ENCODE measurements around the gene HES2.
"Not testable (repeated sequence)": the region's sequence is repeated elsewhere in the genome, so short reads cannot be mapped to it uniquely, and the experiment has no call there.

The HES2 gene

DNA sequence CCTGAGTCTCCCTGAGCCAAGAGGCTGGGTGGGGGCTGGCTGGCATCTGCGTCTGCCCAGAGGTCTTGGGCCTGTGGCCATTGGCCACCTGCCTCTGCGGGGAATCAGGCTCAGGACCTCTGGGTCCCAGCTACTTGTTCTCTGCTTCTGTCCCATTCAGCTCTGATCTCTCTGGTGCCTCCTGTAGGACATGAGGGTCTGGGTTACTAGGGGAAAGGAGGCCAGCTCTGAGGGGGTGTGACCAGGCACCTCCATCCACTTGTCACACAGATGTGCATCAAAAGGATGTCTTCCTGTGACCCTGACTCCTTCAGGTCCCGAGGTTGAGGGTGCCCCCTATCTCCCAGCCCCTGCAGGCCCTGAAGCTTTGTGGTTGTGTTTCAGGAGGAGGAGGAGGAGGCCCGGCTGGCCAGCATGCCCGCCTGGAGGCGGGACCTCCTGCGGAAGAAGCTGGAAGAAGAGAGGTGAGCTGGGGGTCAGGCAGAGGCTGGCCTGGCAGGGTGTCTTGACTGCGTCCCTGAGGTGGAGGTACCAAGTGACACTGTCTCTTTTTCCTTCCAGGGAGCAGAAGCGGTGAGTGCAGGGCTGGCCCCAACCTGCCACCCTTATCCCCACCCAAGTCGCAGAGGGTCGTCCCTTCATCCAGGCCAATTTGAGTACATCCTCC is 37.2 kb upstream of the HES2 start:
- no peak for TF ChIP-seq POLR2AphosphoS5 (IDR thresholded peaks at IDR 0.05; ENCODE audit: low read depth)
- no peak for TF ChIP-seq GABPA (IDR thresholded peaks at IDR 0.05; ENCODE audit: low read depth)
- TF ChIP-seq SPI1 (IDR thresholded peaks at IDR 0.05; ENCODE audit: borderline replicate concordance, low read depth): no peak
- TF ChIP-seq, protein P1, sequence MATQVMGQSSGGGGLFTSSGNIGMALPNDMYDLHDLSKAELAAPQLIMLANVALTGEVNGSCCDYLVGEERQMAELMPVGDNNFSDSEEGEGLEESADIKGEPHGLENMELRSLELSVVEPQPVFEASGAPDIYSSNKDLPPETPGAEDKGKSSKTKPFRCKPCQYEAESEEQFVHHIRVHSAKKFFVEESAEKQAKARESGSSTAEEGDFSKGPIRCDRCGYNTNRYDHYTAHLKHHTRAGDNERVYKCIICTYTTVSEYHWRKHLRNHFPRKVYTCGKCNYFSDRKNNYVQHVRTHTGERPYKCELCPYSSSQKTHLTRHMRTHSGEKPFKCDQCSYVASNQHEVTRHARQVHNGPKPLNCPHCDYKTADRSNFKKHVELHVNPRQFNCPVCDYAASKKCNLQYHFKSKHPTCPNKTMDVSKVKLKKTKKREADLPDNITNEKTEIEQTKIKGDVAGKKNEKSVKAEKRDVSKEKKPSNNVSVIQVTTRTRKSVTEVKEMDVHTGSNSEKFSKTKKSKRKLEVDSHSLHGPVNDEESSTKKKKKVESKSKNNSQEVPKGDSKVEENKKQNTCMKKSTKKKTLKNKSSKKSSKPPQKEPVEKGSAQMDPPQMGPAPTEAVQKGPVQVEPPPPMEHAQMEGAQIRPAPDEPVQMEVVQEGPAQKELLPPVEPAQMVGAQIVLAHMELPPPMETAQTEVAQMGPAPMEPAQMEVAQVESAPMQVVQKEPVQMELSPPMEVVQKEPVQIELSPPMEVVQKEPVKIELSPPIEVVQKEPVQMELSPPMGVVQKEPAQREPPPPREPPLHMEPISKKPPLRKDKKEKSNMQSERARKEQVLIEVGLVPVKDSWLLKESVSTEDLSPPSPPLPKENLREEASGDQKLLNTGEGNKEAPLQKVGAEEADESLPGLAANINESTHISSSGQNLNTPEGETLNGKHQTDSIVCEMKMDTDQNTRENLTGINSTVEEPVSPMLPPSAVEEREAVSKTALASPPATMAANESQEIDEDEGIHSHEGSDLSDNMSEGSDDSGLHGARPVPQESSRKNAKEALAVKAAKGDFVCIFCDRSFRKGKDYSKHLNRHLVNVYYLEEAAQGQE (IDR thresholded peaks at IDR 0.05; ENCODE audit: insufficient replicate concordance, low read depth): no peak
- TF ChIP-seq, protein P2, sequence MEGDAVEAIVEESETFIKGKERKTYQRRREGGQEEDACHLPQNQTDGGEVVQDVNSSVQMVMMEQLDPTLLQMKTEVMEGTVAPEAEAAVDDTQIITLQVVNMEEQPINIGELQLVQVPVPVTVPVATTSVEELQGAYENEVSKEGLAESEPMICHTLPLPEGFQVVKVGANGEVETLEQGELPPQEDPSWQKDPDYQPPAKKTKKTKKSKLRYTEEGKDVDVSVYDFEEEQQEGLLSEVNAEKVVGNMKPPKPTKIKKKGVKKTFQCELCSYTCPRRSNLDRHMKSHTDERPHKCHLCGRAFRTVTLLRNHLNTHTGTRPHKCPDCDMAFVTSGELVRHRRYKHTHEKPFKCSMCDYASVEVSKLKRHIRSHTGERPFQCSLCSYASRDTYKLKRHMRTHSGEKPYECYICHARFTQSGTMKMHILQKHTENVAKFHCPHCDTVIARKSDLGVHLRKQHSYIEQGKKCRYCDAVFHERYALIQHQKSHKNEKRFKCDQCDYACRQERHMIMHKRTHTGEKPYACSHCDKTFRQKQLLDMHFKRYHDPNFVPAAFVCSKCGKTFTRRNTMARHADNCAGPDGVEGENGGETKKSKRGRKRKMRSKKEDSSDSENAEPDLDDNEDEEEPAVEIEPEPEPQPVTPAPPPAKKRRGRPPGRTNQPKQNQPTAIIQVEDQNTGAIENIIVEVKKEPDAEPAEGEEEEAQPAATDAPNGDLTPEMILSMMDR (IDR thresholded peaks at IDR 0.05; ENCODE audit: insufficient read depth, low read length): no peak
- DNase-seq (ENCODE audit: low read depth in 1 of 2, low spot score in 1 of 2): no peak
- Histone ChIP-seq H3K27ac (replicated peaks) (no peak overlapping the region), H3K4me3 (replicated peaks; ENCODE audit: insufficient read depth, low read length) (no peak overlapping the region), H3K27me3 (ENCODE audit: insufficient read depth, poor library complexity, severe bottlenecking) (peaks cover 48% of the 10 kb centered on the region)

DNA sequence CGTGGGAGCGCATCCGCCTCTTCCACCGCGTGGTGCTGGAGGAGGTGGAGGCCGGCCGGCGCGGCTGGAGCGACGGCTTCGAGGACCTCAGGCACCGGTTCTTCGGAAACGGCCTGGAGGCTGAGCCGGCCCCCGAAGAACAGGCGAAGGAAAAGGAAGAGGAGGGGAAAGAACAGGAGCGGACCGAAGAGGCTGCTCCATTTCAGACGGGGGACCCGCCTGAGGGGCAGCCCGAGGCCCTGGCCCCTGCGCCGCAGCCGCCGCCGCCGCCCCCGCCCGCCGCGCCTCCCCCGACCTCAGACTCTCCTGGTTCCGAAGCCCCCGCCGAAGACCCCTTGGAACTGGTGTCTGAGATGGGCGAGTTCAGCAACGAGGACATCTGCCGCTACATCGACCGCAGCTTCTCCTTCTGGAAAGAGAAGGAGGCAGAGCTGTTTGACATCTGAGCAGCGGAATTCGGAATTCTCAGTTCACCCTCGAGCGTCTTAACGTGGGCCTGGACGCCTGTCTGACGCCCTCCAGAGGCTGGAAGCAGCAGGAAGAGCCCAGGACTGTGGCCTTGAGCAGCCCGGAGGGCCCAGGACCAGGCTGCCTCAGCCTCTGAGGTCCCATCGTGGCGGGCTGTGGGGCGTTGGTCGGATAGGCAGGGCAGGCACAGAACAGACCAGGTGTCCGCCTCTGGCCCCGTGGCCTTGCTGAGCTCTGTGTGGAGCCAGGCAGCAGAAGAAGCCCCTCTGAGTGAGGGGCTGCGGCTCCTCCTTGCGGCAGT is 36.2 kb upstream of the HES2 start:
- peaks cover 48% of the 10 kb centered on the region for H3K27me3 ChIP-seq (ENCODE audit: insufficient read depth, poor library complexity, severe bottlenecking)
- not testable (repeated sequence) for H3K4me3 ChIP-seq (replicated peaks; ENCODE audit: insufficient read depth, low read length); H3K27ac ChIP-seq (replicated peaks); DNase-seq (ENCODE audit: low read depth in 1 of 2, low spot score in 1 of 2)

DNA sequence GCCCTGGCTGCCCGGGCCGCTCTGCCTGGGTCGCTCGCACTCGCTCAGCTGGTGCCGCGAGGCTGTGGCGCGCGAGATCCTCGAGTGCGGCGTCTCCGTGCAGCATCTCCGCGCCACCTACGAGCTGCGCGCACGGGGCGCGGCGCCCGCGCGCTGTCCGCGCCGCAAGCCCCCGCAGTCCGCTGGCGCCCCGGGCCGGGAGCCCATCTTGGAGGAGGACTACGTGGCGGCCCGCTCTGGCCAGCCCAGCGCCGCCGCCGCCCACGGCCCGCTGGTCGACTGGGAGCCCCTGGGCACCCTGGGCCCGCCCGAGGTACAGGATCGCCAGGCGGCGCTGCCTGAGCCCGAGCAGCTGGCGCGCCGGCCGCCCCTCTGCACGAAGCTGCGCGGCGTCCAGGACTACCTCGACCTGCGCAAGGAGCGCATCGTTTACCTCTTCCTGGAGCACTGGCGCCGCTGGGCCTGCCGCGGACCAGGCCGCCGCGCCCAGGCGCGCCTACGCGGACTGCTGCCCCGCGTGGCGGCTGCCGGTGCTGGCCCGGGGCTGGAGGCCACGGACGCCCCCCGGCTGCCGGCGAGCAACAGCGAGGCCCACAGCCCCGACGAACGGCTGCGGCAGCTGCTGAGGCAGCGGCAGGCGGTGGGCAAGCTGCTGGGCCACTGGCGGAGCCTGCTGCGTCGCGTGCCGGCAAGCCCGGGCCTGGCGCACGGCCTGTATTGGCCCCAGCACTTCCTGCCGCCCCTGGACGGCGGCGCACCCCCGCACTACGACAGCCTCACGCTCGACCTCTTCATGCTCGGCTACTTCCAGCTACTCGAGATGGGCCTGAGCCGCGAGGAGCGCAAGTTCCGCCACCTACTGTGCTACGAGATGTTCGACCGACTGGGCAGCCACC is 35.4 kb upstream of the HES2 start:
- no peak overlapping the region for H3K27ac ChIP-seq (replicated peaks)
- TF ChIP-seq, protein P1 (IDR thresholded peaks at IDR 0.05; ENCODE audit: insufficient replicate concordance, low read depth): no peak
- TF ChIP-seq POLR2AphosphoS5 (IDR thresholded peaks at IDR 0.05; ENCODE audit: low read depth) (no peak), GABPA (IDR thresholded peaks at IDR 0.05; ENCODE audit: low read depth) (no peak), SPI1 (IDR thresholded peaks at IDR 0.05; ENCODE audit: borderline replicate concordance, low read depth) (no peak)
- TF ChIP-seq, protein P2 (IDR thresholded peaks at IDR 0.05; ENCODE audit: insufficient read depth, low read length): no peak
- peaks cover 43% of the 10 kb centered on the region for H3K27me3 ChIP-seq (ENCODE audit: insufficient read depth, poor library complexity, severe bottlenecking)
- DNase-seq (ENCODE audit: low read depth in 1 of 2, low spot score in 1 of 2): no peak
- no peak overlapping the region for H3K4me3 ChIP-seq (replicated peaks; ENCODE audit: insufficient read depth, low read length)

DNA sequence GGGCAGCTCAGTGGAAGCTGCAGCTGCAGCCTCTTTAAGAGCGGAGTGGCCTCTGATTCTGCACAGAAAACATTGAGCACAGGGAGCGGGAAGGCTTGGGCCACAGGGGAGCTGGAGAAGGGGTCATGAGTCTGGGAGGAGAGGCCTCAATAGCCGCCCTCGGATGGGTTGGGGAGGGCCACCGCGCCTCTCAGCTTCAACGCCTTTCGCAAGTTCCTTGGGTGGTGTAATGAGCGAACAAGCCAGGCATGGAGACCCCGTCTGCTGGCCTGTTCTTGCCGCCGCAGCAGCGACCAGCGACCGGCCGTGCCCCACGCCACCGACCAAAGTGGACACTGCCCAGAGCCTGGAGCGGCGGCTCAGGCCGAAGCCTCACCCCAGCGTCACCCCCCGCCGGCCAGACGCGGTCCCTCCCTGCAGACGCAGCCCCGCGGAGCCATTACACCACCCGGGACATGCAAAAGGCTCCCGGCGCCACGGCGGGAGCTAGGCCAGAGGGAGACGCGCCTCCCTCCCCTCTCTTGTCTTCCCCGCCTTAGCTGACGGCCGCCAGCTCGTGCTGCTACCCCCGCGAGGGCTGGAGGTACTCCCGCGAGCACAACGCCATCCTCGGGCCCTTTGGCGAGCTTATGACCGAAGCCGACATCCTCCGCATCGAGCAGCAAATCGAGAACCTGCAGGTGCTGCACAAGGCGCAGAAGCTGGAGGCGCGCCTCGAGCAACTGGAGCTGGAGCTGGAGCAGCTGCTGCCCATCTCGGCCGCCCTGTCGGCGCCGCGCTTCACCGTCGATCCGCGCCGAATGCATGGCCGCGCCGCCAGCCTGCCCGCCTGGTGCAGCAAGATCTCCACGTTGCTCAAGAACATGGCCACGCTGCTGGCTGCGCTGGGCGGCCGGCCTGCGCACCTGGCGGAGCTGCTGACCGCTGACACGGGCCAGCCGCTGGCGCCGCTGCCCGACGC is 34.5 kb upstream of the HES2 start:
- H3K4me3 ChIP-seq (replicated peaks; ENCODE audit: insufficient read depth, low read length); H3K27ac ChIP-seq (replicated peaks); DNase-seq (ENCODE audit: low read depth in 1 of 2, low spot score in 1 of 2): not testable (repeated sequence)
- H3K27me3 ChIP-seq (ENCODE audit: insufficient read depth, poor library complexity, severe bottlenecking): peaks cover 43% of the 10 kb centered on the region
